HG03064 (cell line): Measurements from ENCODE around the gene APC2.
"Not testable (repeated sequence)": the region's sequence is repeated elsewhere in the genome, so short reads cannot be mapped to it uniquely, and the experiment has no call there.

Source experiments
- ATAC-seq: cut with Tn5 transposase; IDR thresholded peaks from one replicate; pipeline ENCODE4 v1.9.1; 2021; ENCODE audit warnings: low read depth; ENCODE audit not compliant: unreplicated experiment

APC2 gene

GRCh38 chr19:1492474-1493006 is 42.6 kb downstream of the APC2 start:
- no peak for ATAC-seq

- ATAC-seq: no peak
Measured at GRCh38 chr19:1494115-1494815, 44.3 kb downstream of the APC2 start.

DNA sequence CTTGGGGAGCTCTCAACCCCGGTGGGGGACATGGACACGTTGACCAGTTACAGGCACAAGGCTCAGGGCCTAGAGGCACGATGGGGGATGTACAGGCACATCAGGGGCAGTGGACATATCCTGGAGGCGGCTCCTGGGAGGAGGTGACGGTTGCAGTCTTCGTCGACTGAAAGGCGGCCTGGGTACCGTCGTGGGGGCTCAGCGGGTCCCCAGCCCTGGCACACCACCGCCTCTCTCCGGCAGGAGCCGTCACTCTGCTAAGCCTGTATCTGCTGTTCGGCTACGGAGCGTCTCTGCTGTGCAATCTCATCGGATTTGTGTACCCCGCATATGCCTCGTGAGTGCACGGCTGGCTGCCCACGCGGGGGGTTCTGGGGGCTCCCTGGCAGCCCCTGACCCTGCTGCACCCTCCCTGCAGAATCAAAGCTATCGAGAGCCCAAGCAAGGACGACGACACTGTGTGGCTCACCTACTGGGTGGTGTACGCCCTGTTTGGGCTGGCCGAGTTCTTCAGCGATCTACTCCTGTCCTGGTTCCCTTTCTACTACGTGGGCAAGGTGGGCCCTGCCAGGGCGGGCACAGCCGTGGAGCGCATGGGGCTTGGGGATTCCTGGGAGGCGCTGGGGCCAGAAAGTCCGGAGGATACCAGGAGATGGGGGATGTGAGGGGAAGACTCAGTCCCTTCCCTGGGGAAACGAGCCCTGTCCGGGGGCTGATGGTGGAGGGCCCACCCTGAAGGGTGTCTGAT is 45.3 kb downstream of the APC2 start:
- no peak for ATAC-seq

DNA sequence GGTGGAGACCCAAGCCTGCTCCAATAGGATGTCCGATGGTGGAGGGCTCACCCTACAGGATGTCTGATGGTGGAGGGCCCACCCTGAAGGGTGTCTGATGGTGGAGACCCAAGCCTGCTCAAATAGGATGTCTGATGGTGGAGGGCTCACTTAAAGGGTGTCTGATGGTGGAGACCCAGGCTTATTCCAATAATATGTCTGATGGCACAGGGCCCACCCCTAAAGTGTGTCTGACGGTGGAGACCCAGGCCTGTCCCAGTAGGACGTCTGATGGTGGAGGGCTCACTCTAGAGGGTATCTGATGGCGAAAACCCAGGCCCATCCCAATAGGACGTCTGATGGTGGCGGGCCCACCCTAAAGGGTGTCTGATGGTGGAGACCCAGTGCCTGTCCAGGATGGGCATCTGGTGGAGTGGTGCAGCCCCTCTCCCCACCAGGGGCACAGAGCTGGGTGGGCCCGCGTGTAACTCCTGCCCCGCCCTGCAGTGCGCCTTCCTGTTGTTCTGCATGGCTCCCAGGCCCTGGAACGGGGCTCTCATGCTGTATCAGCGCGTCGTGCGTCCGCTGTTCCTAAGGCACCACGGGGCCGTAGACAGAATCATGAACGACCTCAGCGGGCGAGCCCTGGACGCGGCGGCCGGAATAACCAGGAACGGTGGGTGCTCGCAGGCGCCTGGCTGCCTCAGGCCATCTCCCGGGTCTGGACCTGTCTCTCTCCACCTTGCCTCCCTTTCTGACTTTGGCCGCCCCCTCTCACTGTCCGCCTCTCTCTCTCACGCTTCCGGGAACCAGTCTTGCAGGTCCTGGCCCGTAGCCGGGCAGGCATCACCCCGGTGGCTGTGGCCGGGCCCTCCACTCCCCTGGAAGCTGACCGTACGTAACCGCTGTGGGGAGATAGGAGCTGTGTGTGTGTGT is 46.1 kb downstream of the APC2 start:
- no peak for ATAC-seq

DNA sequence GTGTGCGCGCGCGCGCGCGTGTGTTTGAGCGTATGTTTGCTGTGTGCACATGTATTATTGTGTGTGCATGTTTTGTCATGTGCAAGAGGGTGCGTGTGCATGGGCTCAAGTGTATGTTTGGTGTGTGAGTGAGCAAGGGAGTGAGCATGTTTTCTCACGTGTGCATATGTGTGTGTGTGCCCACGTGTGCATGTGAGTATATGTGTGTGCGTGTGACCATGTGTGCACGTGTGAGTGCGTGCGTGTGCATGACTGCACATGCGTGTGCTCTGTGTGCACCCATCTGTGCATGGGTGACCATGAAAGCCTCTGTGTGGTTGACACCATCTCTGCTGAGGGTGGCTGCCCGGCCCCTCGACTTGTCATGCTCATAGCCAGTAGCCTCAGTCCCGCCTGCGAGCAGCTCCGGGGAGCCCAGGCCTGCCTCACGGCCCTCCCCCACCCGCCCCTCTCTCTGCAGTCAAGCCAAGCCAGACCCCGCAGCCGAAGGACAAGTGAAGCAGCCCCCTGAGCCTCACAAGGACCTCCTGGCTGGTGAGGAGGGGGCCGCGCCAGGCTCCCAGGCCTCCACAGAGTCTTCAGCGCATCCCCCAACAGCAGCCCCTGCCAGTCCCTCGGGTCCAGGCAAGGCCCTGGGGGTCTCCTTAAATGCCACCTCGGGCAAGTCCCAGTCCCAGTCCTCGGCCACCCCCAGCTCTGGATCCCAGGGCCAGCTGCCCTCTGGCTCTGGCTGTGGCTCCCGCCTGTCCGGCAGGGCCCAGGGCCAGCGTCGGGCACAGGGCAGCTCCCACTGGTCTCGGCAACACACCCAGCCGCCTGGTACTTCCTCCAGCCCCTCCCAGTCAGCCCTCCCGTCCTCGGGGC is 47.0 kb downstream of the APC2 start:
- ATAC-seq: no peak

- ATAC-seq: no peak
Measured at GRCh38 chr19:1497578-1498235, 47.8 kb downstream of the APC2 start.

DNA sequence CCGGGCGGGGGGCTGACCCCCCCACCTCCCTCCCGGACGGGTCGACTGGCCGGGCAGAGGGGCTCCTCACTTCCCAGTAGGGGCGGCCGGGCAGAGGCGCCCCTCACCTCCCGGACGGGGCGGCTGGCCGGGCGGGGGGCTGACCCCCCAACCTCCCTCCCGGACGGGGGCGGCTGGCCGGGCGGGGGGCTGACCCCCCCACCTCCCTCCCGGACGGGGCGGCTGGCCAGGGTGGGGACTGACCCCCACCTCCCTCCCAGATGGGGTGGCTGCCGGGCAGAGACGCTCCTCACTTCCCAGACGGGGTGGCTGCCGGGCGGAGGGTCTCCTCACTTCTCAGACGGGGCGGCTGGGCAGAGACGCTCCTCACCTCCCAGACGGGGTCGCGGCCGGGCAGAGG is 49.3 kb downstream of the APC2 start:
- ATAC-seq: not testable (repeated sequence)

GRCh38 chr19:1501200-1501595 is 51.3 kb downstream of the APC2 start:
- no peak for ATAC-seq

- no peak for ATAC-seq
Measured at GRCh38 chr19:1502433-1503088, 52.6 kb downstream of the APC2 start.

DNA sequence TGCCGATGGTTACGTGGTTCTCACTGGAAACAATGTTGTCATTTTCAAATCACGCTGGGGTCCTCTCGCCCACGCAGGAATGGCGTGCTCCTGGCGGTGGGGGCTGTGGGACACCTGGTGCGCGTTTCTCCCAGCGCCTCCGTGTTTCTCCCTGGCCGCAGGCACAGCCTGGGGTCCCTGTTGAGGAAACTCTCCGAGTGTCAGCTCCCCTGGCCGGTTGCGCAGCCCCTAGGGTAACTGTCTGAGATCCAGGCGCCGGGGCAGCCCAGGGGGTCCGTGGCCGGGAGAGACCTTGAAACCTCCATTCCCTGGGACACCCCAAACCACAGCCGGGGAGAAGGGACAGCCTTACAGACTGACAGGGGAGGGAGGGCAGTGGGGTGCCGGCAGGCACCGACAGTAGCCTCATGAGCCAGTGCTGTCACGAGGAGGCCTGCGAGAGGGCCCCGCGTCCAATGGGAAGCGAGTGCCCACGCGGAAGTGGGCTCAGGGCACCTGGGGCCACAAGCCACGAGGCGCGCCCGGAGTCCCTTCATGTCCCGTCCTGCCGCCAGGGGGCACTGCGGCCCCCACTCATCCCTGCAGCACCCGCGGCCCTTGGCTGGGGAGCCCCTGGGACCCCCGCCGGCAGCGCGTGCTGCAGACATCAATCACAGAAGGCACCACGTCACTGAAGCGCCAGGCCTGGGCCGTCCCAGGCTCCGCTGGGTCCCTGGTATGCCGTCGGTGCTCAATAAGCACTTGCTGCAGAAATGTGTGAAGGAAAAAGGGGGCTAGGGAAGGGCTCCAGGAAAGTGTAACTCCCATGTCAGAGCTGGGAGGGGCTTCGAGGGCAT is 53.4 kb downstream of the APC2 start:
- no peak for ATAC-seq

GRCh38 chr19:1503925-1504773 is 54.2 kb downstream of the APC2 start:
- no peak for ATAC-seq

- ATAC-seq: no peak
Measured at GRCh38 chr19:1505012-1505411, 55.1 kb downstream of the APC2 start.

- ATAC-seq: no peak
Measured at GRCh38 chr19:1505991-1506881, 56.3 kb downstream of the APC2 start.

DNA sequence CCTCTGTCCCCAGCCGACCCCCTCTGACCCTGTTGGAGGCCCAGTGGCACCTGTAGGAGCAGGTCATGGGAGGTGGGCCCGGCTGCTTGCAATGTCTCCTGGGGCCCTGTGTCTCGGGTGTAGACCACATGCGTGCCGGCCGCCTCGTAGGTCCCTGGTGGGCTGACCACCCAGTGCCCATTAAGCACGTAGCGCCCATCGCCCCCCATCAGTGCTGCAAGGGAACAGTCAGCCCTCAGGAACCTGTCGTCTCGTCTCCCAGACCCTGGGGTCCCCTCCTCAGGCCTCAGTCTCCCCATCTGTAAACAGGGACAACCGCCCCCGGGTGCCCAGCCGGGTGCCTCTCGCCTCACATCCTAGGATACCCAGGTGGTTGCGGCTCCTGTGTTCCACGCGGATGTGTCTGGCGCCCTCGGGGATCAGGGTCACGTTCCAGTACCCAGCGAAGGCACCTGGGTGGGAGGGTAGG is 57.3 kb downstream of the APC2 start:
- ATAC-seq: no peak

GRCh38 chr19:1507763-1508506 is 58.0 kb downstream of the APC2 start:
- no peak for ATAC-seq
